K562 (cell line): Measurements from ENCODE around the gene DNA2. TPM values are rescaled to one million over a fixed set of nuclear protein-coding genes. Genes with fewer than 3 reads are reported as not detected.

Experiments
- ATAC-seq: fragments of 200-7000 bp; cut with Tn5 transposase; 3 replicates; pipeline ENCODE4 v1.9.1; 2020; ENCODE audit warnings: moderate library complexity
- Bru-seq: library from RNA; stranded (reverse); fragments of 400-500 nt; gene quantifications from one replicate; lab custom pipeline; 2021; lab: Mats Ljungman, UMichigan
- BruChase-seq, 2 experiments: library from RNA; stranded (reverse); fragments of 400-500 nt; gene quantifications; one replicate each; lab custom pipeline; 2021; lab: Mats Ljungman, UMichigan
- BruUV-seq: library from RNA; stranded (reverse); fragments of 400-500 nt; replicated peaks from 2 replicates; lab custom pipeline; 2021; lab: Mats Ljungman, UMichigan
- CTCF ChIA-PET: fragments of 300-600 bp; formaldehyde crosslinking; extraction: SDS; loops from one replicate; lab custom pipeline; 2021; ENCODE audit warnings: low intra/inter-chr PET ratio; lab: Yijun Ruan, JAX
- POLR2A ChIA-PET: fragments of 300-600, 350-650 bp; sonication (Branson Sonifier 250); formaldehyde crosslinking; extraction: SDS; loops from one replicate; lab custom pipeline; 2021; ENCODE audit warnings: antibody characterized with exemption, inconsistent platforms; lab: Yijun Ruan, JAX
- DNase-seq, 4 experiments: peaks; one replicate each; pipeline versions ENCODE4 v3.0.0 to v3.0.0-alpha.2; 2011 to 2018; ENCODE audit warnings: low spot score in 3 of 4, mixed read lengths in 3 of 4; ENCODE audit errors: extremely low read depth in 1 of 4
- FAIRE-seq: peaks from 2 replicates; lab custom pipeline; 2011; peaks lifted over from hg19 to GRCh38; lab: Jason Lieb, UNC
- H2AFZ ChIP-seq: 2 replicates; pipeline ENCODE4 v1.6.0; 2011; ENCODE audit warnings: low read depth, low read length, control low read depth, inconsistent platforms
- H3K27ac ChIP-seq: fragments of 200-600 bp; 3 replicates; pipeline ENCODE4 v1.8.0; 2011; ENCODE audit warnings: low read depth, mild to moderate bottlenecking, control low read depth, inconsistent platforms, low read length, moderate library complexity, mixed read lengths; ENCODE audit errors: extremely low read depth
- H3K27me3 ChIP-seq, 2 experiments: fragments of 300-600 bp in 1 of 2; 2 replicates in 1 of 2; 3 replicates in 1 of 2; pipeline versions ENCODE4 v1.6.0 to v1.8.0; 2011; ENCODE audit warnings: inconsistent platforms in 2 of 2, low read length in 2 of 2, mild to moderate bottlenecking in 1 of 2, mixed read lengths in 1 of 2, moderate library complexity in 1 of 2; ENCODE audit not compliant: control insufficient read depth in 2 of 2, insufficient read depth in 2 of 2
- H3K36me3 ChIP-seq: fragments of 300-600 bp; 3 replicates; pipeline ENCODE4 v1.8.0; 2011; ENCODE audit warnings: mild to moderate bottlenecking, low read length, inconsistent platforms; ENCODE audit not compliant: control insufficient read depth, insufficient read depth
- H3K4me1 ChIP-seq, 2 experiments: fragments of 200-600 bp in 1 of 2; replicated peaks in 1 of 2; 2 replicates in 1 of 2; 3 replicates in 1 of 2; pipeline versions ENCODE4 v1.5.1 to v1.8.0; 2011; ENCODE audit warnings: inconsistent platforms in 2 of 2, low read length in 2 of 2, mild to moderate bottlenecking in 1 of 2, mixed read lengths in 1 of 2, moderate library complexity in 1 of 2; ENCODE audit not compliant: control insufficient read depth in 2 of 2, insufficient read depth in 2 of 2
- H3K4me2 ChIP-seq: 2 replicates; pipeline ENCODE4 v1.6.1; 2011; ENCODE audit warnings: low read length, control low read depth, inconsistent platforms, mixed read lengths; ENCODE audit not compliant: insufficient read depth
- H3K4me3 ChIP-seq: fragments of 200-600 bp; sonication (generic), shearing (Covaris generic); 2 replicates; pipeline ENCODE4 v1.5.1; 2016; ENCODE audit warnings: control low read depth, inconsistent platforms
- H3K79me2 ChIP-seq: fragments of 200-600 bp; 3 replicates; pipeline ENCODE4 v1.8.0; 2011; ENCODE audit warnings: low read length, inconsistent platforms; ENCODE audit not compliant: control insufficient read depth, insufficient read depth
- H3K9ac ChIP-seq, 2 experiments: 2 replicates each; pipeline versions ENCODE4 v1.6.0 to v1.6.1; 2011; ENCODE audit warnings: low read depth in 2 of 2, low read length in 2 of 2, control low read depth in 1 of 2, inconsistent platforms in 1 of 2, mild to moderate bottlenecking in 1 of 2, mixed read lengths in 1 of 2; ENCODE audit not compliant: insufficient read depth in 1 of 2
- H3K9me1 ChIP-seq: one replicate; pipeline ENCODE4 v1.6.0; 2011; ENCODE audit warnings: inconsistent platforms, mild to moderate bottlenecking, low read length, moderate library complexity; ENCODE audit not compliant: control insufficient read depth, insufficient read depth
- H3K9me3 ChIP-seq: replicated peaks from 2 replicates; pipeline ENCODE4 v1.5.1; 2011; ENCODE audit warnings: low read depth, low read length, inconsistent platforms; ENCODE audit not compliant: control insufficient read depth, insufficient read depth
- H4K20me1 ChIP-seq: replicated peaks from 2 replicates; pipeline ENCODE4 v1.6.1; 2011; ENCODE audit warnings: low read length, inconsistent platforms, mixed read lengths; ENCODE audit not compliant: control insufficient read depth, insufficient read depth
- DNMT1 ChIP-seq: fragments of 450-650 bp; IDR thresholded peaks from 2 replicates; pipeline ENCODE4 v1.6.1; 2016; ENCODE audit warnings: antibody characterized with exemption, mild to moderate bottlenecking
- ELF1 ChIP-seq: fragments of 200-800 bp; sonication (Bioruptor generic); IDR thresholded peaks from 2 replicates; pipeline ENCODE4 v1.6.1; 2016; ENCODE audit warnings: missing genetic modification characterization, missing compliant biosample characterization
- ELK1 ChIP-seq: sonication (generic); formaldehyde crosslinking; IDR thresholded peaks from 2 replicates; pipeline ENCODE4 v1.8.1; 2022; ENCODE audit warnings: missing genetic modification reagents
- HDAC8 ChIP-seq: fragments of 450-650 bp; IDR thresholded peaks from 2 replicates; pipeline ENCODE4 v1.6.1; 2016; ENCODE audit warnings: mild to moderate bottlenecking, missing genetic modification characterization, moderate library complexity, missing compliant biosample characterization
- HMG20A ChIP-seq: fragments of 450-650 bp; formaldehyde crosslinking; conservative IDR thresholded peaks from 2 replicates; pipeline ENCODE4 v1.4.0; 2020; ENCODE audit warnings: mild to moderate bottlenecking, mixed read lengths
- L3MBTL2 ChIP-seq: fragments of 450-650 bp; IDR thresholded peaks from 2 replicates; pipeline ENCODE4 v1.6.1; 2016; ENCODE audit warnings: mild to moderate bottlenecking, moderate library complexity
- MTA3 ChIP-seq: fragments of 450-650 bp; formaldehyde crosslinking; IDR thresholded peaks from 2 replicates; pipeline ENCODE4 v1.6.1; 2017; ENCODE audit warnings: mild to moderate bottlenecking, borderline replicate concordance
- NRF1 ChIP-seq, 2 experiments: fragments of 450-650 bp; IDR thresholded peaks in 1 of 2; conservative IDR thresholded peaks in 1 of 2; 2 replicates each; pipeline ENCODE4 v1.6.1; 2014; ENCODE audit warnings: mild to moderate bottlenecking in 2 of 2
- U2AF1 ChIP-seq: fragments of 200-400 bp; formaldehyde crosslinking; optimal IDR thresholded peaks from 2 replicates; pipeline ENCODE3; 2017; ENCODE audit warnings: mild to moderate bottlenecking, low read depth, low read length, moderate library complexity
- ZEB2 ChIP-seq: fragments of 450-650 bp; IDR thresholded peaks from 2 replicates; pipeline ENCODE4 v1.6.1; 2016
- WGBS: fragments of 100-300 bp; shearing (Covaris generic); methylation state at CpG from one replicate; pipeline ENCODE4 v1.1.6; 2016; ENCODE audit warnings: low coverage, mixed read lengths; ENCODE audit not compliant: insufficient coverage; ENCODE audit errors: missing lambda C conversion rate; 5-methylcytosine and 5-hydroxymethylcytosine counted together
- in situ Hi-C: fragments of 300-500 bp; cut with MboI; formaldehyde crosslinking; loops from 4 replicates; pipeline ENCODE4 v1.15.0; 2018; ENCODE audit warnings: inconsistent platforms, mixed read lengths
- intact Hi-C: fragments of 100-400 bp; cut with micrococcal nuclease; formaldehyde crosslinking; loops from 2 replicates; pipeline ENCODE4 v1.14.2; 2022
- long read RNA-seq, 3 experiments: library from polyadenylated mRNA in 2 of 3; library from RNA in 1 of 3; unstranded in 2 of 3; stranded (forward) in 1 of 3; transcript quantifications; one replicate each; pipeline ENCODE4 v2.0.0, GENCODE V29; 2019 to 2022
- polyA minus RNA-seq, 3 experiments: library from RNA; depleted of rRNA, polyadenylated mRNA; stranded (reverse); fragments of >200 nt; gene quantifications; 2 replicates each; pipeline ENCODE4 v1.2.3, GENCODE V29; 2011
- polyA plus RNA-seq, 8 experiments: library from polyadenylated mRNA; depleted of rRNA in 4 of 8; stranded (reverse) in 5 of 8; unstranded in 3 of 8; fragments of >200 nt; fragmentation: Nextera tagmentation in 2 of 8; fragmentation: Illumina TruSeq in 1 of 8; extraction: Ambion mirVana in 2 of 8; extraction: Trizol in 1 of 8; gene quantifications; 2 replicates each; pipeline versions ENCODE4 v1.2.1 to v1.2.3, GENCODE V29; 2011 to 2014; ENCODE audit warnings: inconsistent platforms in 1 of 8, missing spikeins in 1 of 8
- total RNA-seq, 7 experiments: library from RNA; depleted of rRNA in 6 of 7; stranded (reverse); fragments of >200 nt in 6 of 7; fragmentation: Illumina TruSeq in 2 of 7; extraction: Trizol in 2 of 7; gene quantifications; 2 replicates each; pipeline versions ENCODE4 v1.2.1 to v1.2.3, GENCODE V29; 2011 to 2021; ENCODE audit warnings: low replicate concordance in 1 of 7
- TF ChIP-seq, protein P1 (sequence below): fragments of 450-650 bp; IDR thresholded peaks from 2 replicates; pipeline ENCODE4 v1.6.1; 2017; ENCODE audit warnings: antibody characterized with exemption, mild to moderate bottlenecking

Gene DNA2
- total RNA-seq (2011; cell fraction: chromatin; rRNA removed; ENCODE audit: low replicate concordance) = 50.5 and 236 TPM in 2 replicates
- 26.7 and 32.4 TPM in 2 replicates for total RNA-seq (2011; cell fraction: nucleolus; rRNA removed)
- 64.3 and 73.3 TPM in 2 replicates for total RNA-seq (2011; cell fraction: nucleoplasm; rRNA removed)
- 24.6 and 35.1 TPM in 2 replicates for total RNA-seq (2014; rRNA removed)
- total RNA-seq (2014; rRNA removed; fragmentation: Illumina TruSeq; extraction: Trizol) = 51.4 and 59.2 TPM in 2 replicates
- 47.4 and 50.5 TPM in 2 replicates for total RNA-seq (2015; rRNA removed; fragmentation: Illumina TruSeq; extraction: Trizol)
- total RNA-seq (2021) = 45.8 and 47.7 TPM in 2 replicates
- polyA plus RNA-seq (2011; rRNA removed) = 31.8 and 43.5 TPM in 2 replicates
- polyA plus RNA-seq (2011; cell fraction: cytosol; rRNA removed) = 4.9 and 16.6 TPM in 2 replicates
- polyA plus RNA-seq (2011; cell fraction: nucleus; rRNA removed) = 22.2 and 33.6 TPM in 2 replicates
- polyA plus RNA-seq (2012) = 20.1 and 20.6 TPM in 2 replicates
- 38.3 and 40.8 TPM in 2 replicates for polyA plus RNA-seq (2014; fragmentation: Illumina TruSeq; extraction: Trizol)
- 10 to 100 TPM; 24.7 to 32.7 TPM for polyA plus RNA-seq (2014; fragmentation: Nextera tagmentation; extraction: Ambion mirVana)
- 31.4 and 35.1 TPM in 2 replicates for polyA plus RNA-seq (2014; rRNA removed)
- polyA minus RNA-seq (2011; rRNA and poly(A)+ RNA removed) = 57.9 and 74.1 TPM in 2 replicates
- 21.9 and 24.0 TPM in 2 replicates for polyA minus RNA-seq (2011; cell fraction: cytosol; rRNA and poly(A)+ RNA removed)
- 18.6 and 35.5 TPM in 2 replicates for polyA minus RNA-seq (2011; cell fraction: nucleus; rRNA and poly(A)+ RNA removed)
- Bru-seq, nascent RNA = percentile 85 among the genes with signal in this experiment
- percentile 92 among the genes with signal in this experiment for BruChase-seq, experiment 1, labeled RNA remaining after a 2-hour chase
- percentile 94 among the genes with signal in this experiment for BruChase-seq, experiment 2, labeled RNA remaining after a 6-hour chase
- long read RNA-seq, experiment 1, partial matches to known transcripts = 26 of 87 reads
- long read RNA-seq, experiment 1, other reads (novel, unspliced or antisense) = 61 of 87 reads
- long read RNA-seq, experiment 2, partial matches to known transcripts = 3 of 15 reads
- long read RNA-seq, experiment 2, other reads (novel, unspliced or antisense) = 12 of 15 reads
- long read RNA-seq, experiment 3, partial matches to known transcripts = 11 of 19 reads
- long read RNA-seq, experiment 3, other reads (novel, unspliced or antisense) = 8 of 19 reads

DNA sequence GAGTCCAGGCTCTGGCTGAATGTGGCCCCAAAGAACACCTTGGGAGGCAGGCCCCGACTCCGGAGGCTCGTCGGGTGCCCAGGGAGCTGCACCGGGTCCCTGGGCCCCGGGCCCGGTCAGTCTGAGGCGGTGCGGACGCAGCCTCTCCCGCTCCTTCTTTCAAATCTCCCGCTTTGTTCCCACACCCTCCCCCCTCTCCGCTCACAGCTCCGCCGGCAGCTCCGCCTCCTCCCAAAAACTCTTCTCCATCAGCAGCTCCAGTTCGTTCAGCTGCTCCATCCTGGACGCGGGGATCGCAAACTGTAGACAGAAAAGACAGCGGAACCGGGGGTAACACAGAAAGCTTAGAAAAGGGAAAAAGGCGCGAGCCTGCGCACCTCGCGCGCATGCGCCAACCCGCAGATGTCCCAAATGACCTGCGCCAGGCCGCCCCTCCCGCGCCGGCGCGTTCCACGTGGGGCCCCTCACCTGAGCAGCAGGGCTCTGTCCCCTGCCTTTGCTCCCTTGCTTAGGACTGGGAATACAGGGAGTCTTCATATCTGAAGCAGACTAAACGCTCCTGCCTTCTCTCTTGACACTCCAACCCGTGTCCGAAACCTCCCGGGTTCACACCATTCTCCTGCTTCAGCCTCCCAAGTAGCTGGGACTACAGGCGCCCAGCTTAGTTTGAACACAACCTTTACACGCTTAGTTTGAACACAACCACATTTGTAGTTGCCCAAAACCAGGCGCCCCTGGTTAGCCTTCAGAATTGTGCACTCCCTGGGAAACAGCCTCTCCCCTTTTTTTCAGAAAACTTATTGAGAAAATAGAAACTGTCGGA lies at the start of gene DNA2:
Gene DNA2, minus strand, starts transcription at position 388 of the 823 bp plus-strand sequence. Its CDS starts 109 bp downstream, at position 279.
- Histone ChIP-seq H3K79me2 (peaks cover 48% of the 10 kb centered on the region), H3K4me1 (peaks cover 9 to 11% of the 10 kb centered on the region in 2 experiments; a peak in 4 of 5 replicates), H3K4me2 (peak within 1 kb of the TSS; percentile 87), H3K4me3 (peak within 1 kb of the TSS; percentile 60), H3K9me3 (no peaks in the 10 kb centered on the region), H4K20me1 (no peaks in the 10 kb centered on the region), H3K27ac (peak within 1 kb of the TSS; percentile 89), H3K9ac (peak within 1 kb of the TSS; percentile 90 to 97), H3K36me3 (peaks cover 35% of the 10 kb centered on the region), H3K27me3 (no peaks in the 10 kb centered on the region), H3K9me1 (no peaks in the 10 kb centered on the region), H2AFZ (peak within 1 kb of the TSS; percentile 93)
- ChIA-PET CTCF (no interaction called here), POLR2A (interaction anchor here (0.6 to 2.3 kb wide), 9 partner anchors 8 to 997 kb away, joined by 3 to 8 read pairs (median 3); partner anchors contain the start of gene HNRNPH3)
- ATAC-seq = peak; percentile 90
- in situ Hi-C loops (no loop called here), intact Hi-C loops (loop anchor here (2.0 kb wide), 1 partner anchor 55 kb away; the partner anchor contains the start of gene SLC25A16)
- WGBS = 6% methylated on average over 46 of the region's 46 CpGs
- peak; percentile 35 for FAIRE-seq
- DNase-seq = peak; percentile 94 to 97 (median 96)
- no TSS peak for BruUV-seq
- TF ChIP-seq, protein P1, sequence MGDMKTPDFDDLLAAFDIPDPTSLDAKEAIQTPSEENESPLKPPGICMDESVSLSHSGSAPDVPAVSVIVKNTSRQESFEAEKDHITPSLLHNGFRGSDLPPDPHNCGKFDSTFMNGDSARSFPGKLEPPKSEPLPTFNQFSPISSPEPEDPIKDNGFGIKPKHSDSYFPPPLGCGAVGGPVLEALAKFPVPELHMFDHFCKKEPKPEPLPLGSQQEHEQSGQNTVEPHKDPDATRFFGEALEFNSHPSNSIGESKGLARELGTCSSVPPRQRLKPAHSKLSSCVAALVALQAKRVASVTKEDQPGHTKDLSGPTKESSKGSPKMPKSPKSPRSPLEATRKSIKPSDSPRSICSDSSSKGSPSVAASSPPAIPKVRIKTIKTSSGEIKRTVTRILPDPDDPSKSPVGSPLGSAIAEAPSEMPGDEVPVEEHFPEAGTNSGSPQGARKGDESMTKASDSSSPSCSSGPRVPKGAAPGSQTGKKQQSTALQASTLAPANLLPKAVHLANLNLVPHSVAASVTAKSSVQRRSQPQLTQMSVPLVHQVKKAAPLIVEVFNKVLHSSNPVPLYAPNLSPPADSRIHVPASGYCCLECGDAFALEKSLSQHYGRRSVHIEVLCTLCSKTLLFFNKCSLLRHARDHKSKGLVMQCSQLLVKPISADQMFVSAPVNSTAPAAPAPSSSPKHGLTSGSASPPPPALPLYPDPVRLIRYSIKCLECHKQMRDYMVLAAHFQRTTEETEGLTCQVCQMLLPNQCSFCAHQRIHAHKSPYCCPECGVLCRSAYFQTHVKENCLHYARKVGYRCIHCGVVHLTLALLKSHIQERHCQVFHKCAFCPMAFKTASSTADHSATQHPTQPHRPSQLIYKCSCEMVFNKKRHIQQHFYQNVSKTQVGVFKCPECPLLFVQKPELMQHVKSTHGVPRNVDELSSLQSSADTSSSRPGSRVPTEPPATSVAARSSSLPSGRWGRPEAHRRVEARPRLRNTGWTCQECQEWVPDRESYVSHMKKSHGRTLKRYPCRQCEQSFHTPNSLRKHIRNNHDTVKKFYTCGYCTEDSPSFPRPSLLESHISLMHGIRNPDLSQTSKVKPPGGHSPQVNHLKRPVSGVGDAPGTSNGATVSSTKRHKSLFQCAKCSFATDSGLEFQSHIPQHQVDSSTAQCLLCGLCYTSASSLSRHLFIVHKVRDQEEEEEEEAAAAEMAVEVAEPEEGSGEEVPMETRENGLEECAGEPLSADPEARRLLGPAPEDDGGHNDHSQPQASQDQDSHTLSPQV = peak; percentile 99
- TF ChIP-seq MTA3 (peak; percentile 59; the same call in 1 of the 2 replicates), ZEB2 (peak; percentile 76; the same call in 1 of the 2 replicates), L3MBTL2 (peak; percentile 98), HDAC8 (tag) (peak; percentile 90), DNMT1 (no peak), ELF1 (no peak), U2AF1 (no peak), HMG20A (CRISPR knock-in tag) (no peak), NRF1 (conservative IDR thresholded peaks at IDR 0.05 in 1 of 2, IDR thresholded peaks at IDR 0.05 in 1 of 2) (peak; percentile 99), ELK1 (CRISPR knock-in tag) (no peak)
